ENCODE measurements around the gene CREG2.
"Not testable (repeated sequence)": the region's sequence is repeated elsewhere in the genome, so short reads cannot be mapped to it uniquely, and the experiment has no call there.

CREG2 gene

GRCh38 chr2:101371636-101372035 lies 15.7 kb downstream of the CREG2 start:
- no peak for DNase-seq

GRCh38 chr2:101369100-101369499 lies 18.2 kb downstream of the CREG2 start:
- DNase-seq: no peak

- DNase-seq: no peak
These were observed 18.9 kb downstream of the CREG2 start for GRCh38 chr2:101368376-101368775.

GRCh38 chr2:101367508-101367907 lies 19.8 kb downstream of the CREG2 start:
- no peak for DNase-seq

GRCh38 chr2:101364878-101365277 lies 22.4 kb downstream of the CREG2 start:
- DNase-seq: no peak

- no peak for DNase-seq
These were observed 24.5 kb downstream of the CREG2 start for GRCh38 chr2:101362777-101363176.

GRCh38 chr2:101362316-101362715 lies 25.0 kb downstream of the CREG2 start:
- no peak for DNase-seq

GRCh38 chr2:101361522-101361921 lies 25.8 kb downstream of the CREG2 start:
- DNase-seq: no peak

GRCh38 chr2:101361121-101361520 lies 26.2 kb downstream of the CREG2 start:
- no peak for DNase-seq

- no peak for DNase-seq
These were observed 27.1 kb downstream of the CREG2 start for GRCh38 chr2:101360232-101360631.

- DNase-seq: no peak
These were observed 27.8 kb downstream of the CREG2 start for GRCh38 chr2:101359410-101359954.

GRCh38 chr2:101357376-101357775 lies 29.9 kb downstream of the CREG2 start:
- DNase-seq: no peak

GRCh38 chr2:101356521-101356920 lies 30.8 kb downstream of the CREG2 start:
- DNase-seq: no peak

- DNase-seq: no peak
These were observed 31.2 kb downstream of the CREG2 start for GRCh38 chr2:101356055-101356454.

GRCh38 chr2:101355401-101356054 lies 31.8 kb downstream of the CREG2 start:
- no peak for DNase-seq

GRCh38 chr2:101354420-101355311 lies 32.6 kb downstream of the CREG2 start:
- DNase-seq: no peak

- DNase-seq: not testable (repeated sequence)
These were observed 34.7 kb downstream of the CREG2 start for GRCh38 chr2:101352631-101353030.

GRCh38 chr2:101351207-101351606 lies 36.1 kb downstream of the CREG2 start:
- no peak for DNase-seq

- DNase-seq: no peak
These were observed 37.2 kb downstream of the CREG2 start for GRCh38 chr2:101349893-101350662.

- DNase-seq: no peak
These were observed 38.4 kb downstream of the CREG2 start for GRCh38 chr2:101348883-101349282.

GRCh38 chr2:101346909-101347308 lies 40.4 kb downstream of the CREG2 start:
- no peak for DNase-seq

GRCh38 chr2:101344137-101344536 lies 43.2 kb downstream of the CREG2 start:
- DNase-seq: no peak

- DNase-seq: no peak
These were observed 44.7 kb downstream of the CREG2 start for GRCh38 chr2:101342625-101343008.

All from bone marrow (tissue), 2 donors.